ENCODE data around the gene DCAF6. TPM values are rescaled to one million over a fixed set of nuclear protein-coding genes. Genes with fewer than 3 reads are reported as not detected.

Gene DCAF6
- total RNA-seq, 4 donors from 2014 or later, result 99.6 to 137 (median 115) TPM

DNA sequence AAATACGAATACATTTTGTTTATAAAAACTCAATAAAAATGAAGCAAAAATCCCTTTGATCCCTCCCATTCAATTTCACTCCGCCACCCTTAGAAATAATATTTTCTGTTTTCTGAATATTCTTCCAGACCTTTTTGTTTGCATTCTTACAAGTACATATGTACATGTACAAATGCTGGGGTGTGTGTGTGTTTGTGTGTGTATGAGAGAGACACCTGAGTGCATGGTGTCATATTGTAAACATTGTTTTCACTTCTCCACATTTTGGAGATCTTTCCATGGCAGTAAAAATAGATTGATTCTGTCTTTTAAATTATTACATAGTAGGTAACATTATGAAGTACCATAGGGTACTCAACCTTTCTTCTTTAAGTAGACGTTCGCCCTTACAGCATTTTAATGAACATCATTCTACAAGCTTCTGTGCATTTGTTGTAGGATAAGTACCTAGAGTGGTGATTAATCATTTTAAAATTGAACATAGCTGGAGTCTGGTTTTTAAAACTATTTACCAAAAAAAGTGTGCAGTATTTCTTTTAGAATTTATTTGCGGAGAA lies 1.7 kb downstream of the DCAF6 start:
- Histone ChIP-seq H3K4me3 (peak overlapping the region; percentile 95 to 100), H3K27ac (peak overlapping the region in 3 of 4 donors; percentile 89 to 99 (median 96)), H3K4me1 (peaks cover 0 to 60% (median 7%) of the 10 kb centered on the region in 3 donors), H3K36me3 (no peaks in the 10 kb centered on the region), H3K27me3 (no peaks in the 10 kb centered on the region), H3K9me3 (no peaks in the 10 kb centered on the region)
- WGBS, 2 donors (ENCODE audit: low coverage in 1 of 2), result 31 to 32% methylated on average over 5 of the region's 5 CpGs
- TF ChIP-seq EP300 (IDR thresholded peaks at IDR 0.05) (no peak), POLR2AphosphoS5 (IDR thresholded peaks at IDR 0.05) (no peak), POLR2A (IDR thresholded peaks at IDR 0.05) (no peak)
- TF ChIP-seq, protein P1, sequence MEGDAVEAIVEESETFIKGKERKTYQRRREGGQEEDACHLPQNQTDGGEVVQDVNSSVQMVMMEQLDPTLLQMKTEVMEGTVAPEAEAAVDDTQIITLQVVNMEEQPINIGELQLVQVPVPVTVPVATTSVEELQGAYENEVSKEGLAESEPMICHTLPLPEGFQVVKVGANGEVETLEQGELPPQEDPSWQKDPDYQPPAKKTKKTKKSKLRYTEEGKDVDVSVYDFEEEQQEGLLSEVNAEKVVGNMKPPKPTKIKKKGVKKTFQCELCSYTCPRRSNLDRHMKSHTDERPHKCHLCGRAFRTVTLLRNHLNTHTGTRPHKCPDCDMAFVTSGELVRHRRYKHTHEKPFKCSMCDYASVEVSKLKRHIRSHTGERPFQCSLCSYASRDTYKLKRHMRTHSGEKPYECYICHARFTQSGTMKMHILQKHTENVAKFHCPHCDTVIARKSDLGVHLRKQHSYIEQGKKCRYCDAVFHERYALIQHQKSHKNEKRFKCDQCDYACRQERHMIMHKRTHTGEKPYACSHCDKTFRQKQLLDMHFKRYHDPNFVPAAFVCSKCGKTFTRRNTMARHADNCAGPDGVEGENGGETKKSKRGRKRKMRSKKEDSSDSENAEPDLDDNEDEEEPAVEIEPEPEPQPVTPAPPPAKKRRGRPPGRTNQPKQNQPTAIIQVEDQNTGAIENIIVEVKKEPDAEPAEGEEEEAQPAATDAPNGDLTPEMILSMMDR (IDR thresholded peaks at IDR 0.05), result no peak
- no peak for ATAC-seq

DNA sequence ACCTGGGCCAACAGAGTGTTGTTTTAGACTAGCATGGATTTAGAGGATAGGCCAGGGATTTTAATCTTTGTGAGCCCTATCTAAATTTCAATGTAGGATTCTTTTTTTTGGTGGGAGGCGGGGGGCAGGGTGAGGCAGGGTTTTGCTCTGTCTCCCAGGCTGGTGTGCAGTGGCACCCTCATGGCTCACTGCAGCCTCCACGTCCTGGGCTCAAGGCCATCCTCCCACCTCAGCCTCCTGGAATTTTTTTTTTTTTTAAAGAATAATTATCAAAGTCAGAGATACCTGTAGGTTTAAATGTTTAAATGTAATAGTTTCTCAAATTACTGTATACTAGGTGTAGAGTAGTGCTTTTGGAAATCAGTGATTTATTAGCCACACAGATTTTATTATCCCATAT lies 3.8 kb downstream of the DCAF6 start:
- TF ChIP-seq, protein P1 (IDR thresholded peaks at IDR 0.05), result no peak
- TF ChIP-seq EP300 (IDR thresholded peaks at IDR 0.05), result no peak
- TF ChIP-seq POLR2AphosphoS5 (IDR thresholded peaks at IDR 0.05), result no peak
- TF ChIP-seq POLR2A (IDR thresholded peaks at IDR 0.05), result no peak
- Histone ChIP-seq H3K9me3 (no peaks in the 10 kb centered on the region), H3K36me3 (no peaks in the 10 kb centered on the region), H3K27ac (no peak overlapping the region), H3K27me3 (no peaks in the 10 kb centered on the region), H3K4me1 (peaks cover 0 to 41% (median 0%) of the 10 kb centered on the region in 3 donors), H3K4me3 (no peak overlapping the region)
- WGBS, 2 donors (ENCODE audit: low coverage in 1 of 2), result 96 to 100% methylated on average over 1 to 2 of the region's 2 CpGs
- ATAC-seq, result no peak

DNA sequence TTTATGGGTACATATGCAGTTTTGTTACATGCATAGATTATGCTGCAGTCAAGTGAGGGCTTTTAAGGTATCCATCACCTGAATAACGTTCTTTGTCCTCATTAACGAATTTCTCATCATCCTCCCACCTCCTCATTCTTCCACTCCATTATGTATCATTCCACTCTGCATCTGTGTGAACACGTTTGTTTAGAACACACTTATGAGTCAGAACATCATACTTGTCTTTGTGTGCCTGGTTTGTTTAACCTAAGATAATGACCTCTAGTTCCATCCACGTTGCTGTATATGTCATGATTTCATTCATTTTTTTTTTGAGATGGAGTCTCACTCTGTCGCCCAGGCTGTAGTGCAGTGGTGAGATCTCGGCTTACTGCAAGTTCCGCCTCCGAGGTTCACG lies 7.1 kb downstream of the DCAF6 start:
- no peak for ATAC-seq
- no peaks in the 10 kb centered on the region for H3K36me3 ChIP-seq
- TF ChIP-seq, protein P1 (IDR thresholded peaks at IDR 0.05), result no peak
- no peak for TF ChIP-seq POLR2A (IDR thresholded peaks at IDR 0.05)
- no peak for TF ChIP-seq POLR2AphosphoS5 (IDR thresholded peaks at IDR 0.05)
- no peak for TF ChIP-seq EP300 (IDR thresholded peaks at IDR 0.05)
- H3K27me3 ChIP-seq, result no peaks in the 10 kb centered on the region
- WGBS, 2 donors (ENCODE audit: low coverage in 1 of 2), result 70 to 93% methylated on average over 2 to 9 of the region's 9 CpGs
- H3K4me1 ChIP-seq, result peaks cover 0 to 51% (median 0%) of the 10 kb centered on the region in 3 donors
- no peaks in the 10 kb centered on the region for H3K9me3 ChIP-seq
- H3K4me3 ChIP-seq, result no peak overlapping the region
- no peak overlapping the region for H3K27ac ChIP-seq

DNA sequence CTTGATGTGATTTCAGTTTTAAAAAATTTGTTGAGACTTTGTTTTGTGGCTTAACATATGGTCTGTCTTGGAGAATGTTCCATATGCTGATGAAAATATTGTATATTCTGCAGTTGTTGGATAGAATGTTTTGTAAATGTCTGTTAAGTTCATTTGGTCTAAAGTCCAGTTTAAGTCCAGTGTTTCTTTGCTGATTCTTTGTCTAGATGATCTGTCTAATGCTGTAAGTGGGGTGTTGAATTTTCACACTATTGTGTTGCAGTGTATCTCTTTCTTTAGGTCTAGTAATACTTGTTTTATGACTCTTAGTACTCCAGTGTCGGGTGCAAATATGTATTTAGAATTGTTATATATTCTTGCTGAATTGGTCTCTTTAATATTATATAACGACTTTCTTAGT lies 11.2 kb downstream of the DCAF6 start:
- WGBS, 2 donors (ENCODE audit: low coverage in 1 of 2), result 79 to 86% methylated on average over 2 of the region's 2 CpGs
- no peak for TF ChIP-seq POLR2A (IDR thresholded peaks at IDR 0.05)
- no peak for TF ChIP-seq POLR2AphosphoS5 (IDR thresholded peaks at IDR 0.05)
- TF ChIP-seq, protein P1 (IDR thresholded peaks at IDR 0.05), result no peak
- no peak for TF ChIP-seq EP300 (IDR thresholded peaks at IDR 0.05)

DNA sequence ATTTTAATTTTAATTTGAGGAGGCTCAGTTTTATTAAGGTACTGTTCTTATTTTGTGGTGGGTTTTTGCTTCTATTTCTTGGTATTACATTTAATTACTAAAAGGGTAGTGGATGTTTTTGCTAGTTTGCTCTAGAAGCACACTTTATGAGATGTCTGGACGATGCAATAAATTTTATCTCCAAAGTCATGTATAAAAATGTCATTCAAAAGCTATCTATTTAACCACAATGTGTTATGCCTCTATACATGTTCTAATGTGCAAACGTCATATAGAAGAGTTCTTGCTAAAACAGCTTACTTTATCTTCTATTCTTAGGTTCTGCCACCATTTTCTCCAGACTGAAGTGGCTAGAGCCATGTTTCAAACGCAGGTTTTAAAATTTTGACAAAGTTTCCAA lies 13.3 kb downstream of the DCAF6 start:
- H3K4me1 ChIP-seq, result peaks cover 0 to 43% (median 0%) of the 10 kb centered on the region in 3 donors
- H3K36me3 ChIP-seq, result peaks cover 3 to 29% of the 10 kb centered on the region in 2 donors
- H3K27ac ChIP-seq, result no peak overlapping the region
- no peaks in the 10 kb centered on the region for H3K27me3 ChIP-seq
- no peak for TF ChIP-seq POLR2AphosphoS5 (IDR thresholded peaks at IDR 0.05)
- TF ChIP-seq POLR2A (IDR thresholded peaks at IDR 0.05), result no peak
- H3K9me3 ChIP-seq, result no peaks in the 10 kb centered on the region
- ATAC-seq, result no peak
- no peak overlapping the region for H3K4me3 ChIP-seq
- WGBS, 2 donors (ENCODE audit: low coverage in 1 of 2), result 72 to 91% methylated on average over 3 of the region's 3 CpGs

More for the DNA sequence above, 11.2 kb downstream of the DCAF6 start:
- no peaks in the 10 kb centered on the region for H3K27me3 ChIP-seq
- no peak overlapping the region for H3K27ac ChIP-seq
- no peaks in the 10 kb centered on the region for H3K9me3 ChIP-seq
- H3K4me3 ChIP-seq, result no peak overlapping the region
- peaks cover 0 to 43% (median 0%) of the 10 kb centered on the region in 3 donors for H3K4me1 ChIP-seq
- H3K36me3 ChIP-seq, result peaks cover 0 to 9% of the 10 kb centered on the region in 2 donors
- no peak for ATAC-seq

Measured in gastroesophageal sphincter (tissue), 4 donors.